AG20443 (cell line): Measurements from ENCODE around the gene ADAMTS12.
"Not testable (repeated sequence)": the region's sequence is repeated elsewhere in the genome, so short reads cannot be mapped to it uniquely, and the experiment has no call there.

Experiments
- DNase-seq: peaks from one replicate; pipeline ENCODE4 v3.0.0; 2012; ENCODE audit warnings: low spot score, mixed read lengths

Gene ADAMTS12

DNA sequence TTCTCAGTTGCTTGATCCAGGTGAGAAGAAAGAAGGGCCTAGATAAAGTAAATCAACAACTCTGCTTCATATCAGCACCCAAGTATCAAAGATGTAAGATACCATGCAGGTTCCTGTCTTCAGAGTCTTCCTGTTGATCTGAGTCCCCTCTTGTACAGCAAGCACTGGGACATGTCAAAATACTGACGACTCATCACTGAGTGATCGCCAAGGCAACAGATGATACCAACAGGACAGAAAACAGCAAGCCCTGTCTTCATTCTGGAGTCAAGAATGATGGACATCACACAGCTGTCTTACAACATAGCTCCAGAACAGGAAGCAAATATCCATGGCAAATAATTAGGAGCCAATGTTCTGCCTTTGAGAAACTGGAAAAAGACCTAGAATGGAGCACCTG lies 367.3 kb downstream of the ADAMTS12 start:
- DNase-seq, result no peak

- DNase-seq, result no peak
These were observed 368.5 kb downstream of the ADAMTS12 start for GRCh38 chr5:33523208-33523771.

GRCh38 chr5:33516421-33516820 lies 375.4 kb downstream of the ADAMTS12 start:
- DNase-seq, result no peak

GRCh38 chr5:33515366-33515765 lies 376.4 kb downstream of the ADAMTS12 start:
- not testable (repeated sequence) for DNase-seq

DNA sequence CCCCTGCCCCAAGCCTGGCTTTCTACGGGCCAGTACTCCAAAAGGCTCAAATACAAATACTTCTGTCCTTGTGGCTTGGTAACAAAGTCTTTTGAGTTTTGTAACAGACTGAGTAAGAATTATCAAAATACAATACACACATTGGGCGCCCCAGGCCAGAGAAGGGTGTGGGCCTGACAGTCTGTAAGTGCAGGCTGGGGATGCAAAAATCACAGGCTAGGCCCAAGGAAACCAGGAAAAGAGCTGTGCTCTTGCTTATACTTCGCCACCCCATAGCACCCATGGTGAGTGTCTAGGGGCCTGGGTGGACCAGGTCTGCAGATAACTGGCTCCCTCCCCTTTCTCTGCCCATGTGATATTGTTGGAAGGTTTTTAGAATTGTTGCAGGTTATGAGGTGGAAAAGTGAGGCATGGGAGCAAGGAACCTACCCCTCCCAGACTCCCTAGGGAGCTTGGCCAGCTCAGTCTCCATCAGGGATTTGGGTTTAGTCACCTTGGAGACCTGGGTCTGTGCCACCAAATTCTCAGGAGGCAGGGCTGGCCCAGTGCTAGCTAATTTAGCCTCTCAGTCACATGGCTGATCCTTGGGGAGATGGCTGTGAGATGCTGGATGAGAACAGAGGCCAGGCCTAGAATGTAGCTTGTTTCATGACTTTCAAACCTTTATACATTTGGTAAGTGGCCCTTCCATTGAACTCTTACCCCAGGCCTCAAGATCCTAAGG lies 378.2 kb downstream of the ADAMTS12 start:
- no peak for DNase-seq

- DNase-seq, result no peak
These were observed 382.8 kb downstream of the ADAMTS12 start for GRCh38 chr5:33509036-33509435.

GRCh38 chr5:33507426-33507825 lies 384.4 kb downstream of the ADAMTS12 start:
- DNase-seq, result no peak

GRCh38 chr5:33504570-33504969 lies 387.2 kb downstream of the ADAMTS12 start:
- no peak for DNase-seq

GRCh38 chr5:33501899-33502298 lies 389.9 kb downstream of the ADAMTS12 start:
- no peak for DNase-seq

DNA sequence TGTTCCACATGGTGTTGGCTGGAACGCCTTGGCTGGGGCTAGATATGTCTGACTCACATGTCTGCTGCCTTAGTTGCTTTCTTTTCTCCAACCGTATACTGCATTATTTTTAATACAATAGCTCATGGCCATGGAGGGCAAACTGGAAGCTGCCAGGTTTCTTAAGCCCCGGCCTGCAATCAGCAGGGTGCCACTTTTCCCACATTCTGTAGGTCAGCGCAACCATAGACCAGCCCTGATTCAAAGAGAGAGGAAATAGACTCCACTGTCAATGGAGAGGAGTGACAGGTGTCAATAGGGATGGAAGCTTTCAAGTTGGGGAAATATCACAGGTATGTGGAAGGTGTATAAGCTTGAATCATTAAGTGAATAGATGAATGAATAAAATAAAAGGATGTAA lies 390.5 kb downstream of the ADAMTS12 start:
- no peak for DNase-seq

- DNase-seq, result no peak
These were observed 397.3 kb downstream of the ADAMTS12 start for GRCh38 chr5:33494466-33494865.

DNA sequence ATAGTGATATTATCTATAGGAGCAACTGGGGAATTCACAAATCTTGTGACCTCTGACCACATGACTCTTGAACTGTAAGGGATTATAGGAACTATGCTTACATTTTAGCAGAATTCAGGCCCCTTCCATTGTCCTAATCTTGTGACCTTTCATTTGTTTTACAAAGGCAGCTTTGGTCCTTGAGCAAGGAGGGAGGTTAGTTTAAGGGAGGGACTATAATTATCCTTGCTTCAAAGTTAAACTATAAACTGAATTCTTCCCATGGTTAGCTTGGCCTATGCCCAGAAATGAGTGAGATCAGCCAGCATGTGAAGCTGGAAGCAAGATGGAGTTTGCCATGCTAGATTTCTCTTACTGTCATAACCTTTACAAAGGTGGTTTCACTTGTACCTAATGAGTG lies 399.8 kb downstream of the ADAMTS12 start:
- DNase-seq, result no peak

GRCh38 chr5:33490071-33490665 lies 401.6 kb downstream of the ADAMTS12 start:
- DNase-seq, result no peak

- no peak for DNase-seq
These were observed 402.2 kb downstream of the ADAMTS12 start for GRCh38 chr5:33489481-33490067.

DNA sequence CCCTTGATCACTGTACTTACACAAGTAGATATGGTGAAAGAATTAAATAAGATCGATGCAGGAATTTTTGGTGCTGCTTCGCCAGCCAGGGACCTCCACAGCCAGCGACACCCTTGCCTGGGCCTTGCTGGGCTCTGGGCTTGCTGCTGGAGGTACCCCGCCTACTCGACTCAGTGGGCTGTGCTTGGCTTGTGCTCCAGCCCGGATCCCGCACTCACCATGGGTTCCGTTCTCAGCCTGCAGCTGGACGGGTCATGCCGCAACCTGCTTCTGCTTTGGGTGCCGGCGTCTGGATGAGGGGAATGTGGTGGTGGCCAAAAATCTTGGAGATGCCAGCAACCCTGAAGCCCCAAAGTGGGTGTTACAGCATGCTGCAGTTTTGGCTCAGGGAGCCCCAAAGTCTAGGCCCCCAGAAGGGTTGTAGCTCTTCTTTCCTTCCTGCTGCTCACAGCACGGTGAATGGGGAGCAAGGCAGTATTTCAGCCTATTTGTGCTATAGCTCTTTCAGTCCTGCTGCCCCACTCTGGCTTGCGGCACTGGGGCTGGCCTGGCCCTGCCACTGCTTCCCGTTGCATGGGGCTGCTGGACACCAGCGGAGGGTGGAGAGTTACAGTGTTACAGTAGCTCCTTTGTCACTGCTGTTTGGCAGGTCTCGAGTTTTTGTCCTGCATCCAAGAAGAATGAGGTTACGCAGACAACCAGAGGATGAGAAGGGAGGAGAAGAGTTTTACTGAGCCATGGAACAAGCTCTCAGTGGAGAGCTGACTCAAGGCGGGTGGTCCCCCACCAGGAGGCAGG lies 403.0 kb downstream of the ADAMTS12 start:
- DNase-seq, result no peak

GRCh38 chr5:33487236-33487635 lies 404.6 kb downstream of the ADAMTS12 start:
- DNase-seq, result no peak

GRCh38 chr5:33482335-33482734 lies 409.5 kb downstream of the ADAMTS12 start:
- no peak for DNase-seq

DNA sequence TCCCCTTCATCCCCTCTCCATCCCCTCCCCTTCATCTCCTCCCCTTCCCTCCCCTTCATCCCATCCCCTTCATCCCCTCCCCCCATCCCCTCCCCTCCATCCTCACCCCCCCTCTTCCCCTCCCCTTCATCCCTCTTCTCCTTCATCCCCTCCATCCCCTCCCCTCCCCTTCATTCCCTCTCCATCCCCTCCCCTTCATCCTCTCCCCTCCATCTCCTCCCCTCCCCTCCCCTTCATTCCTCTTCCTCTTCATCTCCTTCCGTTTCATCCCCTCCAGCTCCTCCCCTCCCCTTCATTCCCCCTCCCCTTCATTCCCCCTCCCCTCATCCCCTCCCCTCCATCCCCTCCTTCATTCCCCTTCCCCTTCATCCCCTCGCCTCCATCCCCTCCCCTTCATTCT lies 410.9 kb downstream of the ADAMTS12 start:
- no peak for DNase-seq

- no peak for DNase-seq
These were observed 412.5 kb downstream of the ADAMTS12 start for GRCh38 chr5:33479311-33479710.

DNA sequence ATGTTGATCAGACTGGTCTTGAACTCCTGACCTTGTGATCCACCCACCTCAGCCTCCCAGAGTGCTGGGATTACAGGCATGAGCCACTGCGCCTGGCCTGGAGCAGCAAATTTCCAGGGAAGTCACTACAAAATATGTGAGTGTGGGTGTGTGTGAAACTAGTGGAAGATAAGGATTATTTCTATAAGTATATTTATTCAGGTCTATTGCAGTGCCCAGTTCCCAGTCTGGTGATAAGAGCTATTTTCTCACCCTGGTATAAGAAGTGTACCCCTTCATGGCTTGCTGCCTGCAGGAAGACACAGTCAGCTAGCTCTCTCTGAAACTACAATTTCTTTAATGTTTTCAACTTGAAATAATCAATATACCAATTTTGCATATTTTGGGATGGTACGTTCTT lies 414.0 kb downstream of the ADAMTS12 start:
- no peak for DNase-seq

- peak; percentile 18 for DNase-seq
These were observed 414.8 kb downstream of the ADAMTS12 start for GRCh38 chr5:33476992-33477391.

- DNase-seq, result no peak
These were observed 416.1 kb downstream of the ADAMTS12 start for GRCh38 chr5:33475706-33476105.
